22Rv1 (cell line): ENCODE data around the gene PERM1.
"Not testable (repeated sequence)": the region's sequence is repeated elsewhere in the genome, so short reads cannot be mapped to it uniquely, and the experiment has no call there.

Experiments used
- CTCF ChIP-seq: fragments of 450-650 bp; IDR thresholded peaks from 2 replicates; pipeline ENCODE4 v1.5.1; 2017; ENCODE audit warnings: mild to moderate bottlenecking
- ZFX ChIP-seq: fragments of 450-650 bp; IDR thresholded peaks from 2 replicates; pipeline ENCODE4 v1.6.1; 2017; ENCODE audit warnings: antibody characterized with exemption, borderline replicate concordance

GRCh38 chr1:1030867-1031658 is 49.2 kb upstream of the PERM1 start:
- TF ChIP-seq CTCF, ZFX: not testable (repeated sequence)
